GM19351 (cell line): ENCODE measurements around the gene GALNT2.

ENCODE experiments used
- ATAC-seq: cut with Tn5 transposase; IDR thresholded peaks from one replicate; pipeline ENCODE4 v1.9.1; 2021; ENCODE audit warnings: mild to moderate bottlenecking, moderate library complexity; ENCODE audit not compliant: unreplicated experiment

GALNT2 gene

DNA sequence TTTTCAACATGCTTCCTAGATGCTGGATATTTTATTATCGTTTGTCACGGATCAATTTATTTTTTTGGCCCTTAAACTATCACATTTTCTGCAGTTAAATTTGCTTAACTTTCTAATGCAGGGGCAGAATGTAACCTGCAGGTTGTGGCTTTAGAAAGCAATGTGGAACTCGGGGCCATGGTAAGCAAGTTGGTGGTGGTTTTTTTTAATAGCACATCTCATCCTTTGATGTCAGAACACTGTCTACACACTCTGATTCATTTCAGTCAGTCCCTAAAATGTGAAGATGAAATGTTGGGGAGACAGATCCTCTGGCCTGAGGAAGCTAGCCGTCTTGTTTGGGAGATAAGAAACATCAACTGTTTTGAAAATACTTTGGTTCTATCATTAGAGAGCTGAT, 89.5 kb downstream of the GALNT2 start:
- ATAC-seq, result no peak

DNA sequence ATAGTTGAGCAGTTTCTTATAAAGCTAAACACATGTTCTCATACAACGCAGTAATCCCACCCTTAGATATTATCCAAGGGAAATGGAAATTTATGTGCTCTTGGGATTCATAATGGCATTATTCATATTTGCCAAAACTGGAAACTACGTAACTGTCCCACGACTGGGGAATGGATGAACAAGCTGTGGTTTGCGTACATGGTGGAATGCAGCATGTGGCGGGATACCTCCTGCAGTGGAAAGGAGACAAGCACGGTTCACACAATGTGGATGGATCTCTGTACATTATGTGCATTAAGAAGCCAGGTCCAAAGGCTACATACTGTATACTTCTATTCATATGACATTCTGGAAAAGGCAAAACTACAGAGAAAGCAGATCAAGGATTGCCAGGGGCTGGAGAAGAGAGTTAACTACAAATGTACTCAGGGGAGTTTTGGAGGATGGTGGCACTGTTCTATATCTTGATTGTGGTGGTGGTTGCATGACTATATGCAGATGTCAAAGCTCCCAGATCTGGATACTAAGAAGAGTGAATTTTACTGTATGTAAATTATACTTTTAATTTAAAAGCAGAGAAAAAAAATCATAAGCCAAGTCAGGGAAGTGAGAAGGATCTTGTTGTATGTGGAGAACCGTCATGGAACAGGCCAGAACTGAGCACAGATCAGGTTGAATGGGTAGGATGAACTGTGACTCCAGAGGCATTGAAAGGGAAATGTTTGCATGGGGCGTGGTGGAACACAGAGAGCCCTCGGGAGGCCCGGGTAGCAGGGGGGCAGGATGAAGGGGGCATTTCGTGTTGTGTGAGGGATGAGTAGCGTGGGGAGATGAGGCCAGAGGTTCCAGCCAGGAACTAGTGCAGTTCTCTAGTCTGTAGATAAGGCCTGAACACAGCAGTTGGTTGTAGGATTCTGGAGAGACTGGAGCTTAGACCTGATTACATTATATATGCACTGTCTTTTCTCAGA, 90.7 kb downstream of the GALNT2 start:
- ATAC-seq, result no peak

DNA sequence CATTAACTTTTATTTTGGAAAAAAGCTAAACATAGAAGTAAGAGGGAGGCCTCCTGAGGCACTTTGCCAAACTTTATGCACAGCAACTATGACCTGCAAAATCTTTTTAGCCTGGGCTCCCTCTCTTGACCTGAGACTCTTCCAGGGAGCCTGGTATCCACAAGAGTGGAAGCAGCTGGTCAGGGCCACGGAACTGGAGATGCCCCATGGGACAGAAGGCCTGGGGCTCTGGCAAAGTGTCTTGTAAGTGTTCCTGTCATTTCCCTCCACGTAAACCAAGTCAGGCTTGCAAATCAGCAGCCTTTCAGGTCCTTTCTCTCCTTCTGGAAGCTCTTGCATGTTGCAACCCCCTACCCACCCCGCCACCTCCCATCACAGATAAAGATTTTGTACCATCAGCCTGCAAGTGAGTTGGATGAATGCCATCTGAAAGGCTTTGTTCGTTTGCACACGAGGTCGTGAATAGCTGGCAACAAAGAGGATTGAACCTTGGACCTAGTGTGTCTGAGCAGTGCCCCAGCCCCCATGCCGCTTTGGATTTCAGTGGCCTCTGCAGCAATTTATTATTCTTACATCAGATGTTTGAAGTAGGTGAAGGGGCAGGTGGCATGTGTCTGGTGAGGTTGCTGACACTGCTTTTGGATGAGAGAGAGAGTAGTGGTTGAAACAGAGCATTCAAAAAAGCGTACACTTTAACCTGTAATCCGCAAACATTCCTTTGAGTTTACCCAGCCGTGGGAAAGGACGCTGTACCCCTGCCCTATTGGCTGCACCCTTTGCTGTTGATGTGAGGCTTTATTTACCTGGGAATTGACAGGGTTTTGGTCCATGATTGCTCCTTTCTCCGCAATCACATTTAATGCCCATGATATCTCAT, 91.6 kb downstream of the GALNT2 start:
- no peak for ATAC-seq

DNA sequence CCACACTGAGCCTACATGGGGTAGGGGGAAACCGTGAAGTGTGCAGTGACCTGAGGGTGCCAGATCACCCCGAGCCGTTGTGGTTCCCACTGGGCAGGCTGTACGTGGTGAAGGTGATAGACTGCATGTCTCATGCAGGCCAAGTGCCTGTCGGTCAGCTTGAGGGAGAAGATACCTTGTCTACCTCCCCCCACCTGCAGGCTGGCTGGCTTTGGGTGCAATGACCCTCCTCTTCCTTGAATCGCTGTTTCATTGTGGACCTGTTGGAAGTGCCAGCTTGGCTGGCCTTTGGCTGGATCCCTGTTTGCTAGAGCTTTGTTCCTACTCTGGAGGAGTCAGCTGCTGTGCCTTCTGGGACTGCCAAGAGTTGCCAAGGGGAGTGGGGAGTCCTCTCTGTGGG, 92.5 kb downstream of the GALNT2 start:
- no peak for ATAC-seq

DNA sequence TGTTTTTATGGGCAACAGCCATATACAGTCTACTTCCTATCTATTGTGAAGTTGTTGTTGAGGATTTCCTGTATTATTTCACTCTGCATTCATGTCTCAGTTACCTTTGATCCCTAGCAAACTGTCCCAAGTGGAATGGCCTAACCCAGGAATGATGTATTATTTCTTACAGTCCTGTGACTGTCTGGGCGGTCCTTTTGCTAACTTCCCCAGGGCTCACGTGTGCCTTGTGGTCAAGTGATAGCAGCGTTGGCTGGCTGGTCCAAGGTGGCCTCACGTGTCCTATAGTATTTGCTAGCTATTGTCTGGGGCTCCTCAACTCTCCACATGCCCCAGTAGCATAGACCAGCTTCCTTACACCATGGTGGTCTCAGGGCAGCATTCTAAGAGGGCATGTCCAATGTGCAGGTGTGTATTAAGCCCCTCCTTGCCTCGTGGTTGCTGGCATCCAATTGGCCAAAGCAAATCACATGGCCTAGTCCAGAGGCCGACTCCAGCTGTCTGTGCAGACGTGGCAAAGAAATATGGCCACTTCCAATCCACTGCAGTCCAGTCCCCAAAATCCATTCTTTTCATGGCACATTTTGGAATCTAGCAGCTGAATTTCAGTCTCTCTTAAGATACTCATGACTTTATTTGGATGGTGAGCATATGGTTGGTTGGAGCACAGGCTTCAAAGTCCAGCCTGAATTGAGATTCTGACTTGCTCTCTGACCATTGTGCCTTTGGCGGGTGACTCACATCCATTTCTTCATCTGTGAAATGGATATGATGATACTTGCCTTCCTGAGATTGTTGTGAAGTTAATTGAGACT, 94.1 kb downstream of the GALNT2 start:
- ATAC-seq, result no peak

DNA sequence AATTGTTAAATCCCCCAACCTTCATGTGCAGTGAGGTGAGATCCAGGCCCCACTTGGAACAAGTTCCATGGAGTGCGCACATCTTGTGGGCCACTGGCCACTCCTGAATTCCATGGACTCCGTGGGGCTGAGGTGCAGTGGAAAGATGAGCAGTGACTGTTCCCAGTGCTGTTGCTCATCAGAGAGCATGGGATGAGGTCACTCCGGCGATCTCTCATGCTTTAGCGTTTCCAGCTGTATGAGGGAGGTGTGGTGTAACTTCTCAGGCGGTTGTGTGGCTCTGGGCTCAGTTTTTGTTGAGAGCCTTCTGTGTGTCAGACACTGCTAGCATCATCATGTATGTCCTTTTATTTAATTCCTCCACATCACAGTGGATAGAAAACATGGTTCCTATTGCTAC, 96.2 kb downstream of the GALNT2 start:
- no peak for ATAC-seq

DNA sequence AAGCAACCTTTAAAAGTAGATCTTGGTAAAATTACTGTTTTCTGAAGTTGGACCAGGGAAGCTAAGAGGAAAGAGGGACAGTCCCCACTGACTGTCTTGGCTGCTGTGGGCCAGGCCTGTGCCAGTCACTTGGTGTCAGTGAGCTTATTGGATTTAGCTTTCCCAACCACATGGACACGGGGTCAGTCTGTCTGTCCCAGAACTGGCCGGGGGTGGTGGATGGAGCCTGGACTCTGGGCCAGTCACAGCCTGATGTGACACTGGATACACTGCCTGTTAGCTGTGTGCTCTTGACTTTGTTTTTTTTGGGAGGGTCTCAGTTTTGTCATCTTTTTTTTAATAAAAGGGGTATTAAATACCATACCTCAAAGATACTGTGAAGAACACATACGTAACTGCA, 96.7 kb downstream of the GALNT2 start:
- no peak for ATAC-seq

DNA sequence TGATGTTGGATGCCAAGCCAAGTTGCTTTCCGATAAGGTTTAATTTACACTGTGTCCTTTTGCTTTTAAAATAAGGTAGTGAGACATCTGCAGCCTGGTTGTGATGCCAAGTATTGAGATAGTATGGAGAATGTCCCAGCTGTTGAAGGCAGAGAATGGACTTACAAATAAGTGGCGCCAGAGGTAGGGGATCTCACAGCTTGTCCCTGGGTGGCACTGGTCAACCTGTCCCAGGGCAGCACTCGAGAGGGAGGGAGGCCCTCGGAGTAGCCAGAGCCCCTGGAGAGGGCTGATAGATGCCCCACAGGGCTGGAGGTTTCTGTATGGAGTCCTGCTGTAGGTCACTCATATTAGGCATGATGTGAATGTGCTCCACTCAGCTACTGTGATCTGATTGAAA, 98.5 kb downstream of the GALNT2 start:
- no peak for ATAC-seq

DNA sequence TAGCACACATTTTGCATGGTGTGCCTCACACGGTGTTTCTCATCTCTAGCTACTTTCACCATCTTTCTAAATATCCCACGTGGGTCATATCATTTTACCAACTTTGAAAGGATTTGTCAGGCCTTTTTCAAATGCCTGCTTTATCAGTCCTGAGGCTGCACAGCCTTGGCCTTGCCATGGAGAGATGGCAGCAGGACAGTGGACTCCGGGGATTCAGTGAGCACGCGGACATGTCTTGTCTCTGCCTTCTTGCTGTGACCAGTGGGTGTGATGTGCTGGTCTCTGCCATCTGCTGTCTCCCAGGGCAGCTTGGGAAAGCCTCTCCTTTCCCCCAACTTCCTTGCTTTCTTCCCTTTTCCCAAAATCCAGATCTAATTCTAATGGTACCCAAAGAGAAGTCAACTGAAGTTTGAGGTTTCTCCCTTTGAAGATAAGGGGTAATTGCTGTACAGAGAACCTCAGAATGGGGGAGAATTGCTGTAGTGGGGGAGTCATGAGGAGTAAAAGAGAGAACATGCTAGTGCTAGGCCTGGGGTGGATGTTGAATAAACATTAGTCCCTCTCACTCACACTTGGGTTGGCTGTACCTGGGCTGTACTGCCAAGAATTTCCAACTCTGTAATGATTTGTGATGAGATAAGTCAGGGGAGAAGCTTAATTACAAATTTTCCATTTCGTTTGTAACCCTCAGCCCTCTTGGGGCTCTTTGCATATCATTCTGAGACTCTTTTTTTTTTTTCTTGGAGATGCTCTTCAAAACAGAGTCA, 99.5 kb downstream of the GALNT2 start:
- ATAC-seq, result no peak

DNA sequence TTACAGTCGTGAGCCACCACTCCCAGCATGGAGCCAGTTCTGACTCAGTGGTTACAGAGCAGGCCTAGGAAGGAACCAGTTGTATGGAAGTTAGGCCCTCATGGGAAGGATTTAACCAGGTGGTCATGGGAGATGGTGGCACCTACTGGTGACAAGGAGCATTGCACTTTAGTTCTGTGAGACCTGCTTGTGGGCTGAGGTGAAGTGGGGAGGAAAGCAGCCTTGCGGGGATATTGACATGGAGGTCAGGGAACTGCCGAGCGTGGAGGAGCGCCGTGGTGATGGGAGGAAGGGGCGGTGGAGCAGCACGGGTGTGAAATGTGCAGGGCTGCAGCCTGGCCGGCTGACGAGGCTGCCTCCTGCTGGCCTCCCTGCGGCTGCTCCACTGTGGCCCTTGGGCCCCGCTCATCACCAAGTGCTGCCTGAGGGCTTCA, 100.4 kb downstream of the GALNT2 start:
- ATAC-seq, result peak; percentile 64

DNA sequence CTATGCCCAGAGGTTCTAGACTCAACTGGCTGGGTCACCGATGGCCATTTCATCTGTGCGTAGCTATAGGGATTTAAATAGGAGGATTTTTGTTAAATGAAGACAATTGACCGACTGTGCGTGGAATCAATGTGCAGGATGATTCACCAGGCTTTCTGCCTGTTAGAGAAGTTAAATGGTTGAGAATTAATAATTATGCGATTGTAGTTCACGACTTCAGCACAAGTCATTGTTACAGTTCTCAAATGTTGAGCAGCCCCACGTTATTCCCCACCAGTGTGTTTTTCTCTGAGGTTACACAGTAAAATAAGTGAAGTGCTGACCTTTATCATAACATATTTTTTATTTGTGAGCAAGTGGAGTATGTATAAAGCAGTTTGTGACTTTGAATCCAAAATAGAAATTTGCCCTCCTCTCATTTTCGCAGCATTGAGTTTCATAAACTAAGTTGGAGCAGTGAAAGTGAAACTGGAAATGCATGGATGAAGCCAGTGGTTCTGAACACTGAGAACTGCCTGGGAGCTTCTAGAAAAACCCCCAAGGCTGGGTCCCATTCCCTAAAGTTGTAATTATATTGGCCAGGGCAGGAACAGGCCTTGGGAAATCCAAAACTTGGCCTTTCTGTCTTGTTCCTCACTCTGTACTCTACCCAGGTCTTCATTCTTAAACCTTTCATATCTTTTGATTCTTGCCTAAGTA, 102.6 kb downstream of the GALNT2 start:
- ATAC-seq, result peak; percentile 42

DNA sequence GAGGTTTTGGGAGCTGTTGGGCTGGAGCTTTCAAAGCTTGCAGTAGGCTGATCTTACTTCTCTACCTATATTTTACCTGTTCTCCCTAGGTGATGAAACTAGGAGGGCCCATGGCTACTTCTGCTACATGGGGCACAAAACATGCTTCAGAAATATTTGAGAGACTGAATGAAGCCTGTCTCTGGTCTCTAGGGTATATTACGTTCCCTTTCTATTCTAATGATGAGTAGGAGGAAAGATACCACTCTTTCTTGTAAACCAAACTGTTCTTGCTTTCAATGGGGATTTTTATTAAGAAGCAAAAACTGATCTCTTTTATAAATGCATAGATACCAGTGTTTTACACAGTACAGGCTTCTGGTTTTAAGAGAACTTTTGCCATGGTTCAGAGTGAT, 103.1 kb downstream of the GALNT2 start:
- ATAC-seq, result peak; percentile 55

DNA sequence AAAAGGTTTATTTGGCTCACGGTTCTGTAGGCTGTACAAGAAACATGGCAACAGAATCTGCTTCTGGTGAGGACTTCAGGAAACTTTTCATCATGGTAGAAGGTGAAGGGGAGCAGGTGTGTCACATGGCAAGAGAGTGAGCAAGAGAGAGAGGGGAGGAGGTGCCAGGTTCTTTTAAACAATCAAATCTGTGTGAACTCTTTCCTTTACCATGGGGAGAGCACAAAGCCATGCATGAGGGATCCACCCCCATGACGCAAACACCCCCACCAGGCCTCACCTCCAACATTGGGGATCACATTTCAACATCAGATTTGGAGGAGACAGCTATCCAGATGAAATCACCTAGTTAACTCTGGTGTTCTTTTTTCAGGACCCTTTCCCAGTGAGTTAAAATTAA, 103.6 kb downstream of the GALNT2 start:
- ATAC-seq, result peak; percentile 16

DNA sequence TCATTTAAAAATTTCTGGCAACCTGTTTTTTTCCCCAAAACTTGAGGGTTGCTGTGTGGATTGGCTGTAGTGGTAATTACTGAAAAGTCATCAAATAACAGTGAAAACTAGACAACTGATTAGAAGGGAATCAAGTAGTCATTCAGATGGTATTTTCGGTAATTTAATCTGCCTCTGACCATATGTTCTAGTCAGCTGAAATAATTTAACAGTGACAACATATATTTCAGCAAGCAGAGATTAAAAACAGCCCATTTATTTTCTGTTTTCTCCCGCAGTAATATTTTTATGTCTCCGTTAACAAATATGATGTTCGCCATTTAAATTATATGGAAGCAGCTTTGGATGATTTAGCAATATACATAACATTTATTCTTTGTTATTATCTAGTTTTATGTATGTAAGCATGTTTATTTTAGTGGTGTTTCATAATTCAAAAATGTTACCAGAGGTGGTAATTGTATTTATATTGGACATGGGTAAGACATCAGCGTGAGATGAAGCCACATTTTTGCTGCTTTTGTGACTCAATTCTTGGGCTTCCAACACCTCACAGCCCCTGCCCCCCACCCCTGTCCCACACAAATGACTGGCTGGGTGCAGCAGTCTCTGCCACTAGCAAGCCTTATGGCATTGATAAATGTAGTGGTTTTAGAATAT, 104.4 kb downstream of the GALNT2 start:
- no peak for ATAC-seq

DNA sequence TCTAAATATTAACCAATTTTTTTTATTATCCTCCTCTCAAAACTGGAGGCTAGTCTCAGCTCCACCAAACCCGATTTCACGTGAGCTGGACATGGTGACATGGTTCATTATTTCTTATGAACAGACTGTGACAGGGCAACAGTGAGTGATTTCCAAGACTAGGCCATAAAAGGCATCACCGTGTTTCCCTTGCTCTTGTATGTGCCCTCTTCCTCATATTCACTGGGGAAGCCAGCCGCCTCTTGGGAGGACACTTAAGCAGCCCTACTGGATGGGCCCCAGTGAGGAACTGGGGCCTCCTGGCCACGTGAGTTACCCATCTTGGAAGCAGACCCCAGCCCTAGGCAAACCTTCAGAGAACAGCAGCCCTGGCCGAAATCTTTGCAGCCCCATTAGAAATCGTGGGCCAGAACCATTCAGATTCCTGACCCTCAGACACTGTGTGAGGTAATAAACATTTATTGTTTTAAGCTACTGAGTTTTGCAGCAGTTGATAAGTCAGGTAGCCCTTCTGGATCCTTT, 105.0 kb downstream of the GALNT2 start:
- no peak for ATAC-seq

DNA sequence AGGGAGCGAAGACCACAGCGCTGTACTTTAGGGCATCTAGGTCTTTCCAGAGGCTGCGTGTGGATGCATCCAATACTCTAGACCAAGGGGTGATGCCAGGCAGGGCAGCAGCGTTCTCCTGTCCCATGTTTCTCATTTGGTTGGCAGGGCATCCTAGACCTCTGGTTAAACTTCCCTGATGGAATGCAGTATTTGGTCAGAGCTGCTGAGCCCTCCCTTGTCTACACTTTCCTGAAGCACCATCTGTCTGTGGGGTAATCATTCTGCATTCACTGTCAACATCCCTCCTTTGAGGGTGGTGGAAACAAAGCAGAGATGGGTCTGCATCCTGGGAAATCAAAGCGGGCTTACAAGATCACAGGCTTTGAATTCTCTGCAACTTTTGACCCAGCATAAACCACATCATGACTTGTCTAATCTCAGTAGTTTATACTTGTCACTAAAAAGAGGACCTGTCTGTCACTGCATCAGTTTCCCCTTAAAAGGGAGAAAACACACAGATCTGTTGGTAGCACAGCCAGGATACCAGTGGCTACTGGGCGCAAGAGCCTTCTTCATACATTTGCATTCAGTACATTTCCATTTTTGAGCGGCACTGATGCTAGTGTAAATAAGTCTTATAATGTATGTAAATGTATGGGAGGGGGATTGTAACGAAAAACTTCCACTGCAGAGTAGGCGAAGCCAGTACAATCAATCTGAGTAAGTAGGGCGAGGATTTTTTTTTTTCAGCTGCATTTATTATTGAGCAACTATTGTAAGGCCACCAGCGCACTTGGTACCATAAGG, 106.3 kb downstream of the GALNT2 start:
- no peak for ATAC-seq

DNA sequence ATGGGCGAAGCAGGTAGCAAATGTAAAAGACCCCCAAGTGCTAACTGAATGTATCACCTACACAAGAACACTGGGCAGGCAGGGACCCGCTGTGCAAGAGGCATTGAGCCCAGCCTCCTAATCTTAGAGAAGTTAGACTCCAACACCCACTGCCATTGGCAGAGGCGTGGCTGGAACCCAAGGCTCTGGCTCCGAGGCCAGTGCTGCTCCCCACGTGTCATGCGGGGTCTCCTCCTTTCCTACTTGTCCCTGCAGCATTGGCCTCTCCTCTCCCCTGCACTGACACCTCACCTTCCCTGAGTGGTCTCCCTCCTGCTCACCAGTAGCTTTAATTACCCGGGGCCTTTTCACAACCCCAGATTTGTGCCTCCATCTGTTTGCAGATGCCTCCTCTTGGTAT, 107.0 kb downstream of the GALNT2 start:
- ATAC-seq, result no peak
